Calu3 (cell line): ENCODE results near the gene MAMDC4. TPM values are rescaled to one million over a fixed set of nuclear protein-coding genes. Genes with fewer than 3 reads are reported as not detected.
A peak's percentile ranks its signal among the peaks of the same experiment; 100 is the strongest.
"Not testable (repeated sequence)": the region's sequence is repeated elsewhere in the genome, so short reads cannot be mapped to it uniquely, and the experiment has no call there.

ENCODE experiments used
- BruUV-seq: library from RNA; stranded (reverse); fragments of 400-500 nt; replicated peaks from 2 replicates; lab custom pipeline; 2021; lab: Mats Ljungman, UMichigan
- CTCF ChIA-PET: fragments of 300-600 bp; sonication (Branson Sonifier 250); formaldehyde crosslinking; loops from one replicate; lab custom pipeline; 2022; ENCODE audit warnings: antibody characterized with exemption; lab: Charles Lee
- DNase-seq: peaks from one replicate; pipeline ENCODE4 v3.0.0; 2022
- H3K27ac Mint-ChIP-seq: one replicate; pipeline ENCODE4 v1.8.0; 2022; ENCODE audit warnings: mixed read lengths; ENCODE audit not compliant: unreplicated experiment
- H3K27me3 Mint-ChIP-seq: one replicate; pipeline ENCODE4 v1.8.0; 2022; ENCODE audit warnings: mixed read lengths; ENCODE audit not compliant: unreplicated experiment
- H3K36me3 Mint-ChIP-seq: one replicate; pipeline ENCODE4 v1.8.0; 2022; ENCODE audit warnings: mild to moderate bottlenecking, moderate library complexity, mixed read lengths; ENCODE audit not compliant: insufficient read depth, unreplicated experiment
- H3K4me1 Mint-ChIP-seq: one replicate; pipeline ENCODE4 v1.8.0; 2022; ENCODE audit warnings: mild to moderate bottlenecking, low read depth, mixed read lengths; ENCODE audit not compliant: unreplicated experiment
- H3K4me3 Mint-ChIP-seq: one replicate; pipeline ENCODE4 v1.8.0; 2022; ENCODE audit warnings: mild to moderate bottlenecking, low read depth, moderate library complexity, mixed read lengths; ENCODE audit not compliant: unreplicated experiment
- H3K9me3 Mint-ChIP-seq: one replicate; pipeline ENCODE4 v1.8.0; 2022; ENCODE audit warnings: low read depth, mixed read lengths; ENCODE audit not compliant: unreplicated experiment
- CTCF ChIP-seq: fragments of 200-600 bp; IDR thresholded peaks from one replicate; pipeline ENCODE4 v1.8.0; 2022; ENCODE audit warnings: antibody characterized with exemption; ENCODE audit not compliant: unreplicated experiment
- intact Hi-C: fragments of 100-400 bp; cut with micrococcal nuclease; formaldehyde crosslinking; loops from one replicate; pipeline ENCODE4 v1.10.0; 2022; ENCODE audit not compliant: unreplicated experiment
- total RNA-seq: library from RNA; stranded (reverse); gene quantifications from 2 replicates; pipeline ENCODE4 v1.2.3, GENCODE V29; 2022

The MAMDC4 gene
- total RNA-seq, 1 experiment from 2014 or later = 3.6 TPM

GRCh38 chr9:136868644-136869043, 16.5 kb downstream of the MAMDC4 start:
- no peak for DNase-seq
- no peak for TF ChIP-seq CTCF
- Mint-ChIP-seq H3K27ac (no peak overlapping the region), H3K9me3 (no peaks in the 10 kb centered on the region), H3K4me3 (no peak overlapping the region), H3K27me3 (no peaks in the 10 kb centered on the region), H3K4me1 (no peaks in the 10 kb centered on the region), H3K36me3 (peaks cover 24% of the 10 kb centered on the region)
- CTCF ChIA-PET = no interaction called here
- no TSS peak for BruUV-seq
- intact Hi-C loops = no loop called here

- H3K27ac Mint-ChIP-seq, intact Hi-C loops, H3K4me3 Mint-ChIP-seq, H3K9me3 Mint-ChIP-seq, DNase-seq, CTCF ChIA-PET, H3K4me1 Mint-ChIP-seq, H3K27me3 Mint-ChIP-seq, BruUV-seq: not testable (repeated sequence)
- H3K36me3 Mint-ChIP-seq = peaks cover 23% of the 10 kb centered on the region
Measured at GRCh38 chr9:136869611-136870010, 17.5 kb downstream of the MAMDC4 start.

- no peaks in the 10 kb centered on the region for H3K36me3 Mint-ChIP-seq
- no peaks in the 10 kb centered on the region for H3K27me3 Mint-ChIP-seq
- no peak overlapping the region for H3K27ac Mint-ChIP-seq
- intact Hi-C loops = no loop called here
- no peak overlapping the region for H3K4me3 Mint-ChIP-seq
- no TSS peak for BruUV-seq
- H3K4me1 Mint-ChIP-seq = peaks cover 8% of the 10 kb centered on the region
- CTCF ChIA-PET = no interaction called here
- H3K9me3 Mint-ChIP-seq = peaks cover 2% of the 10 kb centered on the region
- no peak for DNase-seq
- TF ChIP-seq CTCF = no peak
Measured at GRCh38 chr9:136875155-136875554, 23.0 kb downstream of the MAMDC4 start.

GRCh38 chr9:136876476-136876875, 24.3 kb downstream of the MAMDC4 start:
- Mint-ChIP-seq H3K27ac (no peak overlapping the region), H3K4me1 (peaks cover 8% of the 10 kb centered on the region), H3K27me3 (no peaks in the 10 kb centered on the region), H3K36me3 (no peaks in the 10 kb centered on the region), H3K4me3 (no peak overlapping the region), H3K9me3 (peaks cover 2% of the 10 kb centered on the region)
- no TSS peak for BruUV-seq
- TF ChIP-seq CTCF = no peak
- no peak for DNase-seq
- CTCF ChIA-PET = no interaction called here
- intact Hi-C loops = no loop called here

GRCh38 chr9:136880651-136881050, 28.5 kb downstream of the MAMDC4 start:
- no peaks in the 10 kb centered on the region for H3K27me3 Mint-ChIP-seq
- intact Hi-C loops = no loop called here
- CTCF ChIA-PET = interaction anchor here (1.3 kb wide), 1 partner anchor 13 kb away, joined by 4 read pairs; no protein-coding TSS in a partner anchor
- no TSS peak for BruUV-seq
- H3K36me3 Mint-ChIP-seq = peaks cover 29% of the 10 kb centered on the region
- H3K9me3 Mint-ChIP-seq = peaks cover 2% of the 10 kb centered on the region
- no peak for TF ChIP-seq CTCF
- DNase-seq = no peak
- peaks cover 8% of the 10 kb centered on the region for H3K4me1 Mint-ChIP-seq
- H3K4me3 Mint-ChIP-seq = no peak overlapping the region
- peak overlapping the region; percentile 74 for H3K27ac Mint-ChIP-seq
